ENCODE results near the gene ITM2C.

Gene ITM2C, protein sequence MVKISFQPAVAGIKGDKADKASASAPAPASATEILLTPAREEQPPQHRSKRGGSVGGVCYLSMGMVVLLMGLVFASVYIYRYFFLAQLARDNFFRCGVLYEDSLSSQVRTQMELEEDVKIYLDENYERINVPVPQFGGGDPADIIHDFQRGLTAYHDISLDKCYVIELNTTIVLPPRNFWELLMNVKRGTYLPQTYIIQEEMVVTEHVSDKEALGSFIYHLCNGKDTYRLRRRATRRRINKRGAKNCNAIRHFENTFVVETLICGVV

DNA sequence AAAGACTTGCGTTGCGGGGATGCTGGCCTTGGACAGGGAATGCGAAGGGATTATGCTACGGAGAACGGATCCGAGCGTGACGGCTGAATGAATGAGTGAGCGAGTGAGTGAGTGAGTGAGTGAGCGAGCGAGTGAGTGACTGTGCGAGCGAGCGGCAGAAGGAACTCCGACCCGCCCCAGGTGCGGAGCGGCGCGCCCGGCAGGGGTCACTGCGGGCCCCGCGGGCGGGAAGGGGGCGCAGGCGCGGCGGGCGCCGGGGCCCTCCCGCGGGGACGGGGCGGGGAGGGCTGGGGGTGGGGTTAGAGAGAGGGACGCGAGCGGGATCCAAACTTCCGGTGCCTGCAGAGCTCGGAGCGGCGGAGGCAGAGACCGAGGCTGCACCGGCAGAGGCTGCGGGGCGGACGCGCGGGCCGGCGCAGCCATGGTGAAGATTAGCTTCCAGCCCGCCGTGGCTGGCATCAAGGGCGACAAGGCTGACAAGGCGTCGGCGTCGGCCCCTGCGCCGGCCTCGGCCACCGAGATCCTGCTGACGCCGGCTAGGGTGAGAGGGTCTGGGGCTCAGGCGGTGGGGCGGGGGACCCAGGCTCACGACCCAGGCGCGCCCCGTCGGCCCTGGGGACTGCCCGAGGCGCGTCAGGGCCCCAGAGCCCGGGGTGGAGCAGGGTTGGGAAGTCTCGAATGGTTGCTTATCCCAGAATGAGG lies at the start of gene ITM2C:
Gene ITM2C (plus strand): TSS at position 338 of the 702 bp plus-strand sequence. CDS start 84 bp downstream, at position 422.
- DNase-seq, result no peak

DNA sequence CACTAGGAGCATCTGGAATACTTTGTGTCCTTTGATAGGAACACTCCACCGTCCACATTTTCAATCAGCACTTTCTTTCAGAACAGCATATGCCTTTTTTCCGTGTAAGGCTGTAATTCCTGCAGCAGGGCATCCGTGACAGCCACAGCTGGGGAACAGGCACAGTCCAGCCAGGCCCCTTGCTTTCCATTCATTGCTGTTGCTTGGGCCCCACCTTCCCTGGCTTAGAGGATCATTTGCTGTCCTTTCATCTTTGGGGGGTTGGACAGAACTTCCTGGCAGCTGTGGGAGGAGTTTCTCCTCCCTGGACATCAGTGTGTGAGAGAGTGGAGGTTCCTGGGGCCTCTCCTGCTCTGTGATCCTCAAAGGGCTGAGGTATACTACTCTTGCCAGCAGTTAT lies 49.7 kb upstream of the ITM2C start:
- no peak for DNase-seq

DNA sequence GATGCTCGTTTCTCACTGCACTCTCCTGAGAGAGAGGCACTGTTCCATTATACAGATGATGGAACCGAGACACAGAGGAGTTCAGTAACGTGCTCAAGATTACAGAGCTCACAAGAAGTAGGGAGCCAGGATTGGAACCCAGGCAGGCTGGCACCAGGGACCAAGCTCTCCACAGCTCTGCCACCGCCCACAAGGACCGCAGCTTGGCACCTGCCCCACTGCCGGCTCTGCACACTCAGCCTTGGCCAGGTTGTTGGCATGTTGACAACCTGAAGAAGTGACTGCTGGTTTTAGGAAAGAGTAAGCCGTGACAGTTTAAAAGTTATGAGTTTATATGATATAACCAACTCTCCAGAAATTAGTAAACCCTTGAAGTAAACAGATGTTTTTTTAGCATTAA lies 48.0 kb upstream of the ITM2C start:
- no peak for DNase-seq

DNA sequence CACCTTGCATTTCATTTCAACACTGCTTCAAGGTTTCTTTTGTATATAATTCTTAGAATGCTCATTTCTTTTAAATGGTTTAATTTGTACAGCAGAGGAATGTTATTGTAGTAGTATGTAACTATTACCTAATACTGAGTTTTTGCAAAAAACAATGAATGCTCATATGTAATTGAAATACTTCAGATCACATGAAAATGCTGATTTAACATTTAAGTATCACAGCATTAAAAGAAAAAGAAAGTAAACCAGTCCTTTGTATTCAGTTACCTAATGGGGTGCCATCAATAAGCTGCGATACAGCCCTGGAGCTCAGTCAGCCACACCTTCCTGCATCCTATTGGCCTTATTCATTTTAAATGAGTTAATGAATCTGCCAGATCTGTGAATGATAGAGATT lies 45.3 kb upstream of the ITM2C start:
- DNase-seq, result no peak

DNA sequence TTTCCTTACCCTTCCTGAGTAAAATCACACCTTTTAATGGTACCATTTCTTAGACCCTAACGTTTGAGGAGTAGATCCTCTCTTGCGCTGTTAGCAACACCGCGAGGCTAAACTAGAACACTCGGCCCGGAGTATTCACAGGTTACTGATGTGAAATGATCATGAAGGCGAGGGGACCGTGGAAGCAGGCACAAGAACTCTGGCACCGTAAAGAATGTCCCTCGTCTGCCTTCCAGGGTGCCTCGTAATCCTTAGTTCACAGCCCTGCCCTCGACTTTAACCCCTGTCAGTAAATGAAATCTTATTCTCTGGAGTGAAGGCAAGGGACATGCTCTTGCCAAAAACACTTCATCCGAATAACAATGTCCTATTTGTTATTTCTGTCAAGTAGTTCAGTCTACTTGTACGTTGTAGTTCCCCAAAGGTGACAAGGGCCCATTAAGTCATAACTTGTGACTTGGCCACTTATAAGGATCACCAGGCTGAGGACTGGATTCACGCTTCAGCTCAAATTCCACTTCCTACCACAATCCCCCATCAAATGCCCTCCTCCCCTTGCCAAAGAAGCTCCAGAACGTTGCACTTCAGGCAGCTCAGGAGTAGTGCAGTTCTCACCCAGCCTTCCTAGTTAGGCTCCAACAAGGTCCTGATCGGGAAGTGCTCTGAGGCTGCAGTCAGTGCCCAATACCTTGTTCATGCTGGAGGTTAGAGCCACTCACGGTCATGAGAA lies 43.3 kb upstream of the ITM2C start:
- DNase-seq, result no peak

DNA sequence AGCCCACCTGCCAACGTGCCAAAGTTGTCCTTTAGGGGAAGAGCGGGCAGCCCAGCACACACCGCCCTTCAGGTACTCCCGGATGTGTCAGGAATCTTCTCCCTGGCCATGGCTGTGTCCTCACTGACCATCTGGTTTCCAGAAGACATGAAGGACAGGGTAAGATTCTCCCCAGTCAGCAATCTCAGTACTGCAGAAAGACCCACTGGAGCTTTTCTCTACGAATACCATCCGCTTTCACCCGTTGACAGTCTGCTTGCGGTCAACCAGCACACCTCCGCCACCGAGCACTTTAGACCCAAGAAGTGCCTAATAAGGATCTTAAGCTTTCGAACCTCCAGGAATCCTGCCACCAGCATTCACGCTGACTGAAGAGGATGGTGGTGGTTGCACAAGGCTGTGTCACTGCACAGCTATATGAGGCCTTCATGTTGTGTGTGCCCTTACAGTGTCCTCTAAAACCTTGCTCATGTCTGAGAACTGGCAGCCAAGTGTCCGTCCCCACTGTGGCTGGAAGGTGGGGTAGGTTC lies 42.7 kb upstream of the ITM2C start:
- no peak for DNase-seq

DNA sequence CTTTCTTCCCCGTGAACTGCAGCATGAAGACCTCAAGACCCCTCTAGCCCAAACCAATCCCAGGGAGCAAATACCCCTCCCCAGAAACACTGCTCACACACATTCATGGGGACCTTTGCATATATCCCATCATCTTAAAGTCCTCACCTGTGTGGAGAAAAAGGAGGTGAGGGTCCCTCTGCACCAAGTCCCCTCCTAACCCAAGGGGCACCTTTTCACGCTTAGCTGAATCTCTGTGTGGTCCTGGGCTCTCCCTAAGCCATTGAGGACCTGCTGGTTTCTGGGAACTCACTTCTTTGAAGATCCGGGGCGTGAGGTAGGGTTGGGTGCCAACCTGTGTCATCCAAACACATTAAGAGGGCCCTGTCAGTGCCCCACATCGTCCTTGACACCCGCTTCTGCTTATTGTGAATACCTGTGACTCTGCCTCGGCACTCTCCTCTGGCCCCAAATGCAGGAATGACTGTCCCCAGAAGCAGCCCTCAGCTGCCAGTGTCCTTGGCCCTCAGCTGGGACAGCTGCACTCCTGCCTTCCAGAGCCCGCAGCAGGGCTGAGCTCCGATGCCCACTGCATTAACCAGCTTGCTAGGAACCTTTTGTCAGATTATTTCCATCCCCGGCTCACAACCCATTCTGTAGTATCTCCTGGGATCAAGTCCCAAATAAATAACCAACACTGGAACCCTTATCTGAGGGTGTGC lies 41.3 kb upstream of the ITM2C start:
- no peak for DNase-seq

DNA sequence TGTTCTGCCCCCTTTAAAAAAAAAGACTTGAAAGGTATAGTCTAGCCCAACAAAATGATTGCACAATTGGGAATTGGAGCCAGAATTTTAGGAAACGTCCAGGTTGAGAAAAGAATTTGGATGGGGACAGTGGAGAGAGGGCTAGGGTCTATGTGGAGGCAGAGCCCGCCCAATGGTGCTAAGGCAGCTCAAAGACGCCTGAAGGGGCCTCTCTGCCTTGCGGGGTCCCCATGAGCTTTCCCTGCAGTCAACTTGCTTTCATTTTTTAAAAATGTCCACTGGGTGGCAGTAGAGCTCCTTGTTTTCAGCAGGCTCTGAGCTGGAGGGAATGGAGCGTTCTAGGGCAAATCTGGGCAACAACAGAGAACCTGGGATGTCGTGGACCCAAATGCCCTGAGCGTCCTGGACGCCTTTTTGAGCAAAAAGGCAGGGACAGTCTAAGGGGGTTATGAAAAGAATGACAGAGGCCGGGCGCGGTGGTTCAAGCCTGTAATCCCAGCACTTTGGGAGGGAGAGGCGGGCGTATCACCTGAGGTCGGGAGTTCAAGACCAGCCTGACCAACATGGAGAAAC lies 40.2 kb upstream of the ITM2C start:
- peak; percentile 28 for DNase-seq

DNA sequence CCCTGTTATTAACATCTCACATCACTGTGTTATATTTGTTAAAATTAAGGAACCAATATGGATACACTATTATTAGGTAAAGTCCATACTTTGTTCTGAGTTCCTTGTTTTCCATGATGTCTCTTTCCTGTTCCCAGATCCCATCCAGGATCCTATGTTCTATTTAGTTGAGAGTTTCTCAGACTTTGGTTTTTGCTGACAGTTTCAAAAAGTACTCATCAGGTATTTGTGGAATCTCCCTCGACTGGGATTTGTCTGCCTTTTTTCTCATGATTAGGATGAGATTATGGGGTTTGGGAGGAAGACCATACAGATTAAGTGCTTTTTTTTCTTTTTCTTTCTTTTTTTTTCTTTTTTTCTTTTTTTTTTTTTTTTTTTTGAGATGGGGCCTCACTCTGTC lies 39.4 kb upstream of the ITM2C start:
- no peak for DNase-seq

DNA sequence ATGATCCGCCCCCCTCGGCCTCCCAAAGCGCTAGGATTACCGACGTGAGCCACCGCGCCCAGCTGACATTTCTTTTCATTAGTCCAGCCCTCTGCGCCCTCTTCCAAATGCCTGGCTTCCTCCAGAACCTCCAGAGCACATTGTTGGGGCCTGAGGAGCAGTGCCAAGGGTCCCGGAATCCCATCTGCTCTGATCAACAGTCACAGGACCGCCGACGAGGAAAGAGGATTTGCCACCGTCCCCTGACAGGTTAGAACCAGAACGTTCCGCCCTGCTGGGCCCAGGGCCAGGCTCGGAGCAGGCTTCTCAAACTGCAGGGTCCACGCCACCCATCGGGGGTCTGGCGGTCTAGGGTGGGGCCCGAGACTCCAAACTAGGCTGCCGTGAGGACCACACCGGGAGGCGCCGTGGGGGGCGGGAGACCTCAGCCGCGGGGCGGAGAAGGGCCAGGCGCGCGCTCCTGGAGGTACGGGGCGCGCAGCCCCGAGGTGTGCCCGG lies 36.9 kb upstream of the ITM2C start:
- DNase-seq, result no peak

DNA sequence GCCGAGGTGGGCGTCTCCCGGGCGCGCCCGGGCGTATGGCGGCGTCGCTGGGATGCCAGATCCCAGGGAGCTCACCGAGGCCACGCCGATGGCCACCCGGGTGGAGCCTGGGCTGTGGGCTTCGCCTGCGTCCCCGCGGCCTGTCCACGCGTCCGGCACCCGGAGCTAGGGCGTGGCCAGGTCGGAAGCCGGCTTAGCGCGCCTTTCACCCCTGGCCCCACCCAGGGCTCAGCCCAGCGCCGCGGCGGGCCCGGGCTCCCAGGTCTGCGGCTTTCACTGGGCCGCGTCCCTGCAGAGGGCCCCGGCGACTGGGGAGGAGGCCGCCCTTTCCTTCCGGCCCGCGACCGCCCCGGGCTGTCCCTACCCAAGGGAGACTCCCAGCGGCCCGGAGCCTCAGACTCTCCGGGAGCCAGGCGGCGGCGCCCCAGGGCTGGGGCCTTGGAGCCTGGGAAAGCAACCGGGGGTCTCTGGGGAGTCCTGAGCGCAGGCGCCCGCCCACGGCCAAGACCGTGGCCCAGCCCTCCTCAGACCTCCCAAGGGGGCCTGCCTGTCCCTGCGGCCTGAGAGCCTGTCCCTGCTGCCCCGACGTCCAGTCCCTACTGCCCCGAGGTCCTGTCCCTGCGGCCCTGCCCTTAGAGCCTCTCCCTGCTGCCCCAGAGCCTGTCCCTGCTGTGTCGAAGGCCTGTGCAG lies 36.3 kb upstream of the ITM2C start:
- DNase-seq, result no peak

DNA sequence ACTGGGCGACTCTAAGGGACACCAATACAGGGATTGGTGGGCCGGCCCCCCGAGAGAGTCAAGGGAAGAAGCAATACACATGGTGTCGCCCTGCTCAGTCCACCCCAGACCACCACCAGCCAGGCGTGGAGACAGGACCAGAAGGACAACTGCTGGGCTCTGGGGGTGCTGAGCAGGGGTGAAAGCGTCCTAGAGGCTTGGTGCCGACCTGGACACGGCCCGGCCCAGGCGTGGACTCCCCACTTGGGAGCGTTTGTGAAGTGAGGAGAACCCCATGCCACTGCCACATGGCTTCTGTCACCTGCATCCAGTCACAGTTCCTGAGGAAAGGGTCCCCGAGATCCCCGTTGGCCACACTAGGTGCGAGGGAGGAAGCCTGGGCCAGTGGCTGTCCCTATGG lies 35.4 kb upstream of the ITM2C start:
- no peak for DNase-seq

DNA sequence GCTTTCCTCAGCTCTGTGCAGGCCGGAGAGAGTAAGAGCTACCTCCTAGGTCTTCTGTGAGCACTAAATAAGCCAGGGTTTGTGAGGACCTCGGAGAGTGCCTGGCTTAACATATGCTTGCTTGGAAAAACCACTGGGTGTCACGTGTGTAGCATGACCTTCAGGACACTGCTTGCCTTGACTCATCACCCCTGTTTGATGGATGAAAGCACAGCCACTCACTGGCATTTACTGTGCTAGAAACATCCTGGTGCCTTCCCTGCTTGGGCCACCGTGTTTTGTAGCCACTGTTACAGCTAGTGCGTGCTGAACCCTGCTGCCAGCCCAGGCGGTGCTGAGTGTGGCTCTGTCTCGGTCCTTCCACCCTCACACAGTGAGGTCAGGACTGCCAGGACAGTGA lies 34.8 kb upstream of the ITM2C start:
- DNase-seq, result no peak

DNA sequence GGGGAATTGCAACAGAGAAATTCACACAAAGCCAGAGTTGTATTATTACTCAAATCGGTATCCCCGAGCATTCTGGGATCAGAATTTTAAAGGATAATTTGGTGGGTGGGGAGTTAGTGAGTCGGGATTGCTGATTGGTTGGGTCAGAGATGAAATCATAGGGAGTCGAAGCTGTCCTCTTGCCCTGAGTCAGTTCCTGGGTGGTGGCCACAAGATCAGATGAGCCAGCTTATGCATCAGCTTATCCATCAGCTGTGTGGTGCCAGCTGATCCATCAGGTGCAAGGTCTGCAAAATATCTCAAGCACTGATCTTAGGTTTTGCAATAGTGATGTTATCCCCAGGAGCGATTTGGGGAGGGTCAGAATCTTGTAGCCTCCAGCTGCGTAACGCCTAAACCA lies 34.3 kb upstream of the ITM2C start:
- DNase-seq, result no peak

DNA sequence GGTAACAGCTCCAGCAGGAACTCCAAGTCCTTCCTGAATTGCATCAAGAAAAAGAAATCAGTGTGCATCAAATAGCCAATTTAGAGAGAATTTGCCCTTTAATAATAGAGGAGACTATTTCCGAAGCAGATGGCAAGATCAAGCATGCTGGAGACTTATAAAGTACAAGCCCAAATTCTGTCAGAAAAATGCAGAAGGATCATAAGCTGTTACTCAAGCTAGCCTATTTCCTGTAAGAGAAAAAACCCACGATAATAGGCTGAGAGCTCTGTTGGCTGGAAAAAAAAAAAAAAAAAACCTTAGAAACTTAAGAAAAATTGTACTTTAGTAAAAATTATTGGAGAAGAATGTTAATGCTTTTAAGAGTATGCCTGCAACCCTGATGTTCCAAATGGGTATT lies 24.4 kb upstream of the ITM2C start:
- no peak for DNase-seq

DNA sequence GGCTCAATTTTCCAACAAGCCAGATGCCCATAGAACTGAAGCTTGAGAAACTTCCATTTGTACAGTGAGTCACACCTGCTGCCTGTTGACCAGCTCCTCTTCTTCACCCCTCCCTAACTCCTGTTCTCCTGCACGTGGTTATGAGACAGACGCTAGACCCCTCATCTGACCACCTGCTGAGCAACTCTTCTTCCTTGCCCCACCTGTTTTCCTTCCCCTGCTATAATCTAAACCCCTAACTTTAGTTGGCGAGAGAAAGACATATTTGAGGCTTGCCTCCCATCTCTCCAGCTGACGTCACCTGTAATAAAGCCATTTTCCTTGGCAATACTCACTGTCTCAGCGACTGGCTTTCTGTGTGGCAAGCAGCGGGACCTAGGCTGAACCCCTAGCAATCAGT lies 22.3 kb upstream of the ITM2C start:
- DNase-seq, result no peak

DNA sequence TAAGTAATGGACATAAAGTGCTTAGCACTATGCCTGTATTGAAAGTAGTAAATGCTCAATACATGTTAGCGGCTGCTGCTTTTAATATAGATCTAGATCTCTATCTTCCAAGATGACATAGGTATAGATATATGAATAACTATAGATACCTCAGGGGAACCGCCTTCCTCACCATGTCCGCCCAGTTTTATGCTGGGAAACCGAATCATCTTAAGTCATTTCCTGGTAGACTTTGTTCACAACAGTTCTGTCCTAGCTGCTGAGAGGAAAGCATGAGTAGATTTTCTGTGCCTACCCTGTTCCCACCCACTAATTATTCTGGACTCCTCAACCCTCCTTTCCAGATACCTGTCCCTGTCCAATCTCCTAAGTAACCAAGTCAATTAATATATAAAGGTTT lies 21.6 kb upstream of the ITM2C start:
- DNase-seq, result no peak

DNA sequence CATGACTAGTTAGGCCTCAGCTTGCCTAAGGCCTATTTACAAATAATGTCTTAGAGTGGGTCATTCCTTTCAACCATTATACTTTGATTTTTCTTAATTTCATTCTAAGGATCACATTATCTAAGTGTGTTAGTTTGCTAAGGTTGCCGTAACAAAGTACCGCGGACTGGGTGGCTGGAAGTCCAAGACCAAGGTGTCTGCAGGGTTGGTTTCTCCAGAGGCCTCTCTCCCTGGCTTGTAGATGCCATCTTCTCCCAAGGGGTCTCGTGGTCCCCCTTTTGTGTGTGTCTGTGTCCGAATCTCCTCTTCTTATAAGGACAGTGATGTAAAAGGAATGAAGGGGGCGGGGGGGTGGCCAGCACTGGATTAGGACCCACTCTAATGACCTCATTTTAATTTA lies 18.4 kb upstream of the ITM2C start:
- no peak for DNase-seq

DNA sequence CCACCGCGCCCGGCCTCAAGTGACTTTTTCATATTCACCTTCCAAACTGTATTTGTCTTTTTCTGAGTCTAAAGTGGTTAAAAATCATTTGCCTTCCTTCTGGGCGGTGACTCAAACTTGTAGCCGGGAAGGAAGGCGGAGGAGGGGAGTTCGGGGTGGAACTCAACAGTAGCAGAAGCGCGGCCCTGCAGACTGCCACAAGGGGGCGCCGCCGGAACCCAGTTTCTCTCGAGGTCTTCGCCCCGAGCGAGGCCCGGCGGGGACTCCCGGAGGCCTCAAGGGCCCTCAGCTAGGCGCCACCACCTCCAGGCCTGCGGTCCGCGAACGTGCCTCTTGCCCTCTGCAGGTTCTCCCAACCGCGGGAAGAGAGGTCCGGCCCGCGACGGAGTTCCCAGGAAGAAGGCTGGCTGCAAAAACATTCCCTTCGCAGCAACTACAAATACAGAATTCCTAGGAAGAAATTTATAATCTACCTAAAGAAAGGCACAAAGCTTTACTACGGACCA lies 16.8 kb upstream of the ITM2C start:
- no peak for DNase-seq

DNA sequence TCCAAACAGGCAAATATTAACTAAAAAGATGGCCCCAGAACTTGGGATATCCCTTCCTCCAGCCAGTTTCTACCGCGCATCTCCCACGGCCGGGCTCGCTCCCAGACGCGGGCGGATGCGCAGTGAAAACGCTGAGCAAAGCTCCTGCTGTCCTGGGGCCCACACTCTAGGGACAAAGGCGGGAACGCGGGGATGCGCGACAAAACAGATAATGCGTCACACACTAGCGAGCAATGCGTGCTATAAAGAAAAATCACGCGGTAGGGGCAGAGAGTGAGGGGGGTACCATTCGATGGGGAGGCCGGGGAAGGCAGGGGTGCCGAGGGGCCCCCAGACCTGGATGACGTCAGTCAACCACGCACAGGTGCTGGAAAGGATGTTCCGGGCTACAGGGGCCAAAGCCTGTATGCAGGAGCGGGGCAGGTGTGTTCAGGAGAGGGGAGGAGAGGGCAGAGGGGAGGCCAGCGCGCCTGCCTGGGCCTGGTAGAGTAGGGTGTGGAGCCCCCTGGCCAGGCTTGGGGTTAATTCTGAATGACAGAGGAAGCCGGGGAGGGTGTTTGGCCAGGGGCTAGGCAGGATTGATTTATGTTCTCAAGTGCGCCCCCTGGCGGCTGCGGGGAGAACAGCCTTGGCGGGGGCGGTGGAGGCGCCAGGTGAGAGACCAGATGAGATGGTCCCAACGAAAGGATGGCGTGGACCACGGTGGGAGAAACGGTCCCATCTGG lies 14.9 kb upstream of the ITM2C start:
- no peak for DNase-seq

DNA sequence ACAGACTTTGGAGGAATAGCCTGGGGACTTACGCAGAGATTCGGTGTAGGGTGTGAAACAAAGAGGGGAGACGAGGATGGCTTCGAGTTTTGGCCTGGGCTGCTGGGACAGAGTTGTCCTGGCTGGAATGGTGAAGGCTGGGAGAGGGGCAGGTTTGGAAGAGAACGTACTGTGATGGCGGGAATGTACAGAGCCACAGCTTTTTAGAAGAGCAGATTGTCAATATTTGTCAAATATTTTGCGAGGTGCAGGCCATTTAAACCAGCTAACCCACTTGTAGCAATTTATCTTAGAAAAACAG lies 14.4 kb upstream of the ITM2C start:
- DNase-seq, result no peak

All from NCI-H1436 treated with DMSO at 0.1 percent for 48 hours (cell line).